Prostate gland (tissue), 2 donors: ENCODE measurements around the gene GDI1. TPM values are rescaled to one million over a fixed set of nuclear protein-coding genes. Genes with fewer than 3 reads are reported as not detected.
A peak's percentile ranks its signal among the peaks of the same experiment; 100 is the strongest.

Experiments
- DNase-seq: peaks from one replicate; pipeline ENCODE4 v3.0.0-alpha.2; 2019; ENCODE audit warnings: low spot score
- H3K27ac ChIP-seq, 2 donors: fragments of 200-600 bp; sonication (generic); 2 replicates each; pipeline ENCODE4 v1.5.1; 2017 to 2019
- H3K27me3 ChIP-seq: fragments of 200-600 bp; sonication (generic); replicated peaks from 2 replicates; pipeline ENCODE4 v1.5.1; 2019; ENCODE audit not compliant: insufficient read depth
- H3K36me3 ChIP-seq, 2 donors: fragments of 200-600 bp; sonication (generic); 1 replicate in 1 of 2; 2 replicates in 1 of 2; pipeline versions ENCODE4 v1.5.1 to v1.8.1; 2017 to 2019
- H3K4me1 ChIP-seq: fragments of 200-600 bp; sonication (generic); replicated peaks from 2 replicates; pipeline ENCODE4 v1.5.1; 2019
- H3K4me3 ChIP-seq, 2 donors: fragments of 200-600 bp; sonication (generic); 2 replicates each; pipeline ENCODE4 v1.5.1; 2017 to 2019
- H3K9me3 ChIP-seq: fragments of 200-600 bp; sonication (generic); 2 replicates; pipeline ENCODE4 v1.5.1; 2017
- POLR2A ChIP-seq: fragments of 450-650 bp; IDR thresholded peaks from one replicate; pipeline ENCODE4 v1.6.1; 2016; ENCODE audit warnings: antibody characterized with exemption, mild to moderate bottlenecking
- POLR2AphosphoS5 ChIP-seq: sonication (generic); formaldehyde crosslinking; IDR thresholded peaks from one replicate; pipeline ENCODE4 v1.6.1; 2017; ENCODE audit warnings: antibody characterized with exemption
- WGBS: methylation state at CpG from one replicate; pipeline ENCODE4 v1.1.5; 2018; 5-methylcytosine and 5-hydroxymethylcytosine counted together
- intact Hi-C: fragments of 100-400 bp; cut with DNase I; formaldehyde crosslinking; loops from one replicate; pipeline ENCODE4 v1.14.2; 2022
- total RNA-seq, 2 donors: library from RNA; depleted of rRNA; stranded (reverse); fragments of >200 nt; gene quantifications; one replicate each; pipeline ENCODE4 v1.1.0, GENCODE V29; 2016
- TF ChIP-seq, protein P1 (sequence below), 4 experiments: fragments of 200-600 bp in 2 of 4; fragments of 450-650 bp in 2 of 4; sonication (generic) in 2 of 4; IDR thresholded peaks; 1 replicate in 3 of 4; 2 replicates in 1 of 4; pipeline ENCODE4 v1.5.1; 2016 to 2019; ENCODE audit warnings: antibody characterized with exemption in 4 of 4, mild to moderate bottlenecking in 2 of 4, moderate library complexity in 2 of 4

Gene GDI1
- total RNA-seq, 2 donors from 2014 or later = 52.9 to 148 TPM

DNA sequence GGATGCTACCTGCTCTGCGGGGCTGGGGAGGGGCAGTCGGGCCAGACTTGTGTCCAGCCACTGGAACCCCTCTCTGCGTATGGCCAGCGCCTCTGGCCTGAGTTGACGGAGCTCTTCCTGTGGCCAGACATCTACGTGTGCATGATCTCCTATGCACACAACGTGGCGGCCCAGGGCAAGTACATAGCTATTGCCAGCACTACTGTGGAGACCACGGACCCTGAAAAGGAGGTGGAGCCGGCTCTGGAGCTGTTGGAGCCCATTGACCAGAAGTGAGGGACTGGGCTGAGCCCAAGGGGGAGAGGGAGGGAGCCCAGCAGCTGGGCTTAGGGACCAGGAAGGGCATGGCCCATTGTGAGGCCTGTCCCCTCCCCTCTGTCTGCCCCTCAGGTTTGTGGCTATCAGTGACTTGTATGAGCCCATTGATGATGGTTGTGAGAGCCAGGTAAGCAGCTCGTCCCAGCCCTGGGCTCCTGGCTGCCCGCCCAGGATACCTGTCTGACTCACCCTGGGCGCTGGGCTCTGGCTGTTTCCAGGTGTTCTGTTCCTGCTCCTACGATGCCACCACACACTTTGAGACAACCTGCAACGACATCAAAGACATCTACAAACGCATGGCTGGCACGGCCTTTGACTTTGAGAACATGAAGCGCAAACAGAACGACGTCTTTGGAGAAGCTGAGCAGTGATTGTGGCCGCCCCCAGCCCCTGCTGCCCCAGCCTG is 5.2 kb downstream of the GDI1 start:
- Histone ChIP-seq H3K4me1 (no peaks in the 10 kb centered on the region), H3K36me3 (no peaks in the 10 kb centered on the region), H3K27ac (no peak overlapping the region), H3K9me3 (no peaks in the 10 kb centered on the region), H3K4me3 (no peak overlapping the region), H3K27me3 (no peaks in the 10 kb centered on the region)
- WGBS = 63% methylated on average over 20 of the region's 21 CpGs
- DNase-seq = peak; percentile 40
- TF ChIP-seq, protein P1, sequence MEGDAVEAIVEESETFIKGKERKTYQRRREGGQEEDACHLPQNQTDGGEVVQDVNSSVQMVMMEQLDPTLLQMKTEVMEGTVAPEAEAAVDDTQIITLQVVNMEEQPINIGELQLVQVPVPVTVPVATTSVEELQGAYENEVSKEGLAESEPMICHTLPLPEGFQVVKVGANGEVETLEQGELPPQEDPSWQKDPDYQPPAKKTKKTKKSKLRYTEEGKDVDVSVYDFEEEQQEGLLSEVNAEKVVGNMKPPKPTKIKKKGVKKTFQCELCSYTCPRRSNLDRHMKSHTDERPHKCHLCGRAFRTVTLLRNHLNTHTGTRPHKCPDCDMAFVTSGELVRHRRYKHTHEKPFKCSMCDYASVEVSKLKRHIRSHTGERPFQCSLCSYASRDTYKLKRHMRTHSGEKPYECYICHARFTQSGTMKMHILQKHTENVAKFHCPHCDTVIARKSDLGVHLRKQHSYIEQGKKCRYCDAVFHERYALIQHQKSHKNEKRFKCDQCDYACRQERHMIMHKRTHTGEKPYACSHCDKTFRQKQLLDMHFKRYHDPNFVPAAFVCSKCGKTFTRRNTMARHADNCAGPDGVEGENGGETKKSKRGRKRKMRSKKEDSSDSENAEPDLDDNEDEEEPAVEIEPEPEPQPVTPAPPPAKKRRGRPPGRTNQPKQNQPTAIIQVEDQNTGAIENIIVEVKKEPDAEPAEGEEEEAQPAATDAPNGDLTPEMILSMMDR (IDR thresholded peaks at IDR 0.05) = no peak
- TF ChIP-seq POLR2AphosphoS5 (no peak), POLR2A (no peak)
- intact Hi-C loops = no loop called here

DNA sequence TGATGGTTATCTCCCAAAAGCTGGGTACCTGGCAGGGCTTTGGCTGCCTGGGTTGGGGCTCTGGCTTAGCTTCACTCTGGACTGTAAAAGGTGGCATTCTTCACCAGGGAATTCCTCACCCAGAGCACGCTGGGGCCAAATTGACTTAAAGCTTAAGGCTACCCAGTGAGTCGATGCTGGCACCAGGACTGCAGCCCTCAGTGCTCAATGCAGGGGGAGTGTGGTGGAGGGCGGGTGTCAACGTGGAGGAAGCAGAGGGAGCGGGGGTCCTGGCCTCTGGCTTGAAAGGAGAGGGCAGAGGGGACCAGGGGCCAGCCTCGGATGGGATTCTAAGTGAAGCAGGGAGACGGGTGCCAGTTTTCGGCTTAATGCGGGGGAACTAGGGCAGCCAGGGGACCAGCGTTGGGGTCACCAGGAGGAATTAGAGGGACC is 6.5 kb downstream of the GDI1 start:
- no peak for DNase-seq
- WGBS = 7% methylated on average over 10 of the region's 10 CpGs
- no peaks in the 10 kb centered on the region for H3K9me3 ChIP-seq
- intact Hi-C loops = no loop called here
- no peak for TF ChIP-seq POLR2A
- TF ChIP-seq, protein P1 (IDR thresholded peaks at IDR 0.05) = no peak
- no peak for TF ChIP-seq POLR2AphosphoS5
- peak overlapping the region; percentile 88 to 89 for H3K27ac ChIP-seq
- peak overlapping the region; percentile 38 to 48 for H3K4me3 ChIP-seq
- no peaks in the 10 kb centered on the region for H3K4me1 ChIP-seq
- no peaks in the 10 kb centered on the region for H3K36me3 ChIP-seq
- H3K27me3 ChIP-seq = no peaks in the 10 kb centered on the region

DNA sequence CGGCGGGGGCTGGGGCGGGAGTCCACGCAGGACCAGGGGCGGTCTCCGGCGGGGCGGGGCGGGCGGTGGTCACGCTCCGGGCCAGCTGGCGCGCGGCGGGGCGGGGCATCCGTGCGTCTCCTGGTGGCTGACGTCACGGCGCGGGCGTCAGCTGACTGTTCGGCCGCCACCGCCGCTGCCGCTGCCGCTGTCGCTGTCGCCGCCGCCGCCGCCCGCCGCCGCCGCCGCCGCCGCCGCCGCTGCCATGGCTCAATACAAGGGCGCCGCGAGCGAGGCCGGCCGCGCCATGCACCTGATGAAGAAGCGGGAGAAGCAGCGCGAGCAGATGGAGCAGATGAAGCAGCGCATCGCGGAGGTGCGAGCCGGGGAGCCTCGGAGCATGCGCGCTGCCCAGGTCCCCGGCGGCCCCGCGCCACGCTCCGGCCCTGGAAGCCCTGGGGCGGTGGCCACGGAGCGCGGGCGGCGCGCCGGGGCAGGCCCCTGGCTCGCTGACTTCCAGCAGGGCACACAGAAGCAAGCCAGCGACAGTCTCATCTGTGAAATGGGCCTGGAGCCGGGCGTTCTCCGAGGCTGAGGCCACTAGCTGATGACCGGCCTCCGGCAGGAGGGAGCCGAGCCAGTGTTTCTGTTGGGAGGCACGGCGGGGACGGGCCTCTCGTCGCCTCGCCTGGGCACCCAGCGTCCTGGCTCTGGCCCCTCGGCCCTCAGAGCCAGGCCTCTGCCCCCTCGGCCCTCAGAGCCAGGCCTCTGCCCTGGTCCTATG is 7.2 kb downstream of the GDI1 start, which contains the start of gene FAM50A:
TSS of gene FAM50A (plus strand) at position 150 of the 763 bp plus-strand sequence. CDS start at position 245, 95 bp downstream.
- DNase-seq = peak; percentile 67
- Histone ChIP-seq H3K9me3 (no peaks in the 10 kb centered on the region), H3K36me3 (no peaks in the 10 kb centered on the region), H3K27ac (peak within 1 kb of the TSS; percentile 88 to 89), H3K4me1 (no peaks in the 10 kb centered on the region), H3K4me3 (peak within 1 kb of the TSS; percentile 38 to 48), H3K27me3 (no peaks in the 10 kb centered on the region)
- TF ChIP-seq POLR2AphosphoS5 = no peak
- TF ChIP-seq POLR2A = peak; percentile 20
- TF ChIP-seq, protein P1 (IDR thresholded peaks at IDR 0.05) = peak in 1 of 4 experiments; percentile 26
- WGBS = 3% methylated on average over 7 of the region's 94 CpGs
- intact Hi-C loops = no loop called here

DNA sequence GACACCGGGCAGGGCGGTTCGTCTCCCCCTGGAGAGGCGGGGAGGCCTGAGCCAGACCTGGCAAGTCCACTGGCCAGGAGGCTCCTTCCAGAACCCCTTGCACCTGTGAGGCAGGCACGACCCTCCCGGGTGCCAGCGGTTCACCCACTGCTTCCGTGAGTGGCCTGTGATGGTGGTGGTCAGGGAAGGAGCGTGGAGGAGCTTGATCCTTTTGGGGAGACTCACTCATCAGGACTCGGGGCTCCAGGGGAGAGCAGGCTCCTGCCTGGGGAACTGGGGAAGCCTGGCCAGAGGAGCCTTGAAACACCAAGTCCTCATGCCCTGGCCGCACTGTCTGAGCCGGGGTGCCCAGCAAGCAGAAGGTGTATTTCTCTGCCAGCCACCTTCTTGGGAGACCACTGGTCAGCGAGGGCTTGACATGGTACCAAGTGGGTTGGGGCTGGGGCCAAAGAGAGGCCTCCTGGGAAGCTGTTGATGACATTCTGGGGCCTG is 7.8 kb downstream of the GDI1 start:
- TF ChIP-seq POLR2A (no peak), POLR2AphosphoS5 (no peak)
- TF ChIP-seq, protein P1 (IDR thresholded peaks at IDR 0.05) = no peak
- H3K4me3 ChIP-seq = peak overlapping the region; percentile 38 to 48
- intact Hi-C loops = no loop called here
- peak overlapping the region; percentile 88 to 89 for H3K27ac ChIP-seq
- DNase-seq = no peak
- no peaks in the 10 kb centered on the region for H3K4me1 ChIP-seq
- H3K9me3 ChIP-seq = no peaks in the 10 kb centered on the region
- WGBS = 49% methylated on average over 10 of the region's 13 CpGs
- no peaks in the 10 kb centered on the region for H3K27me3 ChIP-seq
- no peaks in the 10 kb centered on the region for H3K36me3 ChIP-seq
